Fibroblast of villous mesenchyme (primary cell): ENCODE results near the gene CYB561D2. TPM values are rescaled to one million over a fixed set of nuclear protein-coding genes. Genes with fewer than 3 reads are reported as not detected.

Experiments used
- DNase-seq: peaks from one replicate; pipeline ENCODE4 v3.0.0-alpha.2; 2010; ENCODE audit warnings: low read depth
- H3K4me3 ChIP-seq: 2 replicates; pipeline ENCODE4 v1.5.1; 2011; ENCODE audit warnings: low read depth, mild to moderate bottlenecking, low read length
- total RNA-seq: library from RNA; depleted of rRNA; stranded (reverse); fragments of >200 nt; gene quantifications from 2 replicates; pipeline ENCODE4 v1.2.3, GENCODE V29; 2012
- TF ChIP-seq, protein P1 (sequence below): IDR thresholded peaks from 2 replicates; pipeline ENCODE4 v1.5.1; 2012; ENCODE audit warnings: low read depth, mild to moderate bottlenecking, low read length; ENCODE audit not compliant: insufficient read depth

CYB561D2 gene
- total RNA-seq, 1 donor = 23.7 TPM

DNA sequence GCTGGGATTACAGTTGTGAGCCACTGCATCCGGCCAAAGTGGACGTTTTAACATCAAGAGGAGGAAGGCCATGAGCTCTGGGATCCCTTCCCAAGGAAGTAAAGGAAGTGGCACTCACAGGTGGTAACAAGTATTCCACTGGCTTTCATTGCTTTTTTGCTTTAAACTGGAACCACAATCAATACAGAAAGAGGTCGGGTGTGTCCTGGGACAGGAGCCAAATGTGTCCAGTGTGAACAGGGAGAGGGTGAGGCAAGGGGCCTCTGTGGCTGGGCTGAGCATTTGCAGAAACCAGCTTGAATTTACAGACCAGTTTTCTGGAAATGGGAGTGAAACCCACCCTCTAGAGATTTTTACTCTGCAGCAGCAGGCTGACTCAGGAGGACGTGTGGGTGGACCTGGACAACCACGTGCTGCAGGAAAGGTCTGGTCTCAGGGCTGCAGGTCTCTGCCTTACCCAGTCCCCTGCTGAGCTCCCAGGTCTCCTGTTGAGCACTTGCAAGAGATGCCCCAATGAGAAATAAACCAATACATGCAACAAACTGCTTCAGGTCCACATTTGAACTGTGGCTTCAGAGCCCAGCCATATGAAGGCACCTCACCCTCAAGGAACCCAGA lies 51.4 kb downstream of the CYB561D2 start:
- H3K4me3 ChIP-seq = no peak overlapping the region
- TF ChIP-seq, protein P1, sequence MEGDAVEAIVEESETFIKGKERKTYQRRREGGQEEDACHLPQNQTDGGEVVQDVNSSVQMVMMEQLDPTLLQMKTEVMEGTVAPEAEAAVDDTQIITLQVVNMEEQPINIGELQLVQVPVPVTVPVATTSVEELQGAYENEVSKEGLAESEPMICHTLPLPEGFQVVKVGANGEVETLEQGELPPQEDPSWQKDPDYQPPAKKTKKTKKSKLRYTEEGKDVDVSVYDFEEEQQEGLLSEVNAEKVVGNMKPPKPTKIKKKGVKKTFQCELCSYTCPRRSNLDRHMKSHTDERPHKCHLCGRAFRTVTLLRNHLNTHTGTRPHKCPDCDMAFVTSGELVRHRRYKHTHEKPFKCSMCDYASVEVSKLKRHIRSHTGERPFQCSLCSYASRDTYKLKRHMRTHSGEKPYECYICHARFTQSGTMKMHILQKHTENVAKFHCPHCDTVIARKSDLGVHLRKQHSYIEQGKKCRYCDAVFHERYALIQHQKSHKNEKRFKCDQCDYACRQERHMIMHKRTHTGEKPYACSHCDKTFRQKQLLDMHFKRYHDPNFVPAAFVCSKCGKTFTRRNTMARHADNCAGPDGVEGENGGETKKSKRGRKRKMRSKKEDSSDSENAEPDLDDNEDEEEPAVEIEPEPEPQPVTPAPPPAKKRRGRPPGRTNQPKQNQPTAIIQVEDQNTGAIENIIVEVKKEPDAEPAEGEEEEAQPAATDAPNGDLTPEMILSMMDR = no peak
- no peak for DNase-seq

Other genes starting within 250 kb of the CYB561D2 start
- gene SEMA3F, start 195.5 kb upstream of the CYB561D2 start, total RNA-seq = 0.32 and 0.86 TPM in 2 replicates
- gene GNAT1, start 159.3 kb upstream of the CYB561D2 start, total RNA-seq = not detected in 2 replicates
- gene SLC38A3, start 145.6 kb upstream of the CYB561D2 start, total RNA-seq = not detected in 2 replicates
- gene GNAI2, start 114.7 kb upstream of the CYB561D2 start, total RNA-seq = 265 and 297 TPM in 2 replicates
- gene SEMA3B, start 81.7 kb upstream of the CYB561D2 start, total RNA-seq = 7.4 and 23.3 TPM in 2 replicates
- not detected in 2 replicates for gene LSMEM2, start 71.8 kb upstream of the CYB561D2 start, total RNA-seq
- gene IFRD2, start 58.4 kb upstream of the CYB561D2 start, total RNA-seq = 82.0 and 83.1 TPM in 2 replicates
- 2.3 and 6.5 TPM in 2 replicates for gene HYAL3, start 51.5 kb upstream of the CYB561D2 start, total RNA-seq
- 5.8 and 6.5 TPM in 2 replicates for gene NAA80, start 51.5 kb upstream of the CYB561D2 start, total RNA-seq
- 1.6 and 2.6 TPM in 2 replicates for gene HYAL1, start 47.3 kb upstream of the CYB561D2 start, total RNA-seq
- 49.6 and 69.1 TPM in 2 replicates for gene HYAL2, start 28.1 kb upstream of the CYB561D2 start, total RNA-seq
- gene TUSC2, start 22.6 kb upstream of the CYB561D2 start, total RNA-seq = 17.7 and 22.0 TPM in 2 replicates
- gene RASSF1, start 10.0 kb upstream of the CYB561D2 start, total RNA-seq = 34.8 and 36.3 TPM in 2 replicates
- gene ZMYND10, start 5.1 kb upstream of the CYB561D2 start, total RNA-seq = 0.97 and 1.3 TPM in 2 replicates
- gene NPRL2, start 87 bp upstream of the CYB561D2 start, total RNA-seq = 21.3 and 22.9 TPM in 2 replicates
- 55.3 and 63.1 TPM in 2 replicates for gene TMEM115, start 8.7 kb downstream of the CYB561D2 start, total RNA-seq
- not detected in 2 replicates for gene CACNA2D2, start 152.8 kb downstream of the CYB561D2 start, total RNA-seq
- gene C3orf18, start 216.9 kb downstream of the CYB561D2 start, total RNA-seq = 9.1 and 13.5 TPM in 2 replicates
- 8.6 and 10.0 TPM in 2 replicates for gene HEMK1, start 218.7 kb downstream of the CYB561D2 start, total RNA-seq